ENCODE results near the gene CSNK1E.

CSNK1E gene

DNA sequence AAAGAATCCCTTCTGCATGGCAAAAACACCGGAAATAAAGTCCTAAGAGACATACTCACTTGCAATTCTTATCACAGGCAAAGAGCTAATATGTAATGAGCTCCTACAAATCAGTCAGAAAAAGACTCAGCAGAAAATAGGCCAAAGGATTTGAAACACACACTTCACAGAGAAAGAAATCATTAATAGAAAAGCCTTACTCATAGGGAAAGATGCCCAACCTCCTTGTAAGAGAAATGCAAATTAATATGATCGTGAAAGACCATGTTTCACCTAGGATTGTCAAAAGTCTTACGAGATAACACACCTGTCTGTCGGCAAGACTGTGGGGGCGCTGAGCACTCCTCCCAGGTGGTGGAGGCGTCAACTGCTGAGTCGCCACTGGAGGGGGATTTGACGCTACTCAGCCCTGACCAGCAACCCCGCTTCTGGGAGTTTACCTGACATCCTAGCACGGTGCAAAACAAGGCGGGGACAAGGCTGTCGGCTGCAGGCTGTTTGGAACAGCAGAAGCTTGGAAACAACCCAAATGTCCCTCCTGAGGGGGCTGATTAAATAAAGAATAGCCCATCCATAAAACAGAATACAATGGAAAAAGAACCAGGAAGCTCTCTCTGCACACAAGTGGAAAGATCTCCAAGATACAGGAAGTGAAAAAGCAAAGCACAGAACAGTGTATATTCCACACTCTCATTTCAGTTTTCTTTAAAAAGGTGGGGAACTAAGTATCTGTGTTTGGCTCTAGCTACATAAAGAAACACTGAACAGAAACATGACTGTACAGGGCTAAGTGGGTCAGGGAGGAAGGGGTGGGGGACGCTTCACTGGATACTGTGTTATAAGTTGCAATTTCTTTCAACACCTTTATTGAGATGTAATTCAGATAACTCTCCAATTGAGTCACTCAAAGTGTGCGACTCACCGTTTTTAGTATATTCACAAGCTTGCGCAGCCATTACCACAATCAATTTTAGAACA is 11.5 kb downstream of the CSNK1E start:
- no peak for DNase-seq

DNA sequence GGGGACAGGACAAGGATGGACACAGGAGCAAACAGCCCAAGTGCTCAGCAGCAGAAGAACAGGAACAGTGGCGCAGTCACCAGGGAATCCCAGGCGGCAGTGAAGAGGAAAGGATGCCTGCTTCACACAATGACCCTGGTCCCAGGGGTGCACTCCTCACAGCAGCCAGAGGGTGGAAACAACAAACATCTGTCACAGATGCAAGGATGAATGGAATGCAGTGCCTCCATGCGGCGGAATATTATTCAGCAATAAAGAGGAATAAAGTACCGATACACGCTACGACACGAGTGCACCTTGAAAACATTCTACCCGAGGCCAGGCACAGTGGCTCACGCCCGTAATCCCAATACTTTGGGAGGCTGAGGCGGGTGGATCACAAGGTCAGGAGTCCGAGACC is 12.7 kb downstream of the CSNK1E start:
- no peak for DNase-seq

DNA sequence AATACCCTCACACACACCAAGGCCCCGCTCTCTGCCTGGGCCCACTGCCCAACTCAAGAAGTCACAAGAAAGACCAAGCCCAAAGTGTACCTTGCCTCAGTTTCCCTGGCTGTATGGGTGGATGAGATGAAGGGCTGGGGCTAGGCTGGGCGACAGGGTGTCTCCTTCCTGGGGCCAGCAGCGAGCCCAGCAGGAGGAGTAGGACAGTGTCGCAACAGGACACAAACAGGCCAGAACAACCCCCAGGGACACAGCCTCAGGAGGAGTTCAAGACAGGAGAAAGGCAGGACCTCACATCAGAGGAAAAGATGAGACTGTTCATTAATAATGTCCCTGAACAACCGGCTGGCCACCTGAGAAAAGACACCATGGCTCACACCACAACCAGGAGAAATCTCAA is 13.3 kb downstream of the CSNK1E start:
- DNase-seq, result no peak

DNA sequence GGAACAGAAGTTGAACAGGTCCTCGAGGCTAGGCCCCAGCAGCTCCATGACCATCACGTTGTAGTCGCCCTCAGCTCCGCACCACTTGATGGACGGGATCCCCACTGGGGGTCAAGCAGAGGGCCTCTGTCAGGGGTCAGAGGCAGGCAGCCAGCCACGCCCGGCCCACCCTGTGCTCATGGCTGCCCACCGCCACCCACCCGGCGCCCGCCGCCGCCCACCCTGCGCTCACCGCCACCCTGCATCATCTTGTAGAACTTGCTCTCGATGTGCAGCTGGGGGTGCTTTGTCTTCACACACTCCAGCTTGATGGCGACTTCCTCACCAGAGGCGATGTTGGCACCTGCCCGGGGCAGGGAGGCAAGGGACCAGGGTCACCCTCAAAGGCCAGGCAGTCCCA is 14.3 kb downstream of the CSNK1E start:
- DNase-seq, result no peak

DNA sequence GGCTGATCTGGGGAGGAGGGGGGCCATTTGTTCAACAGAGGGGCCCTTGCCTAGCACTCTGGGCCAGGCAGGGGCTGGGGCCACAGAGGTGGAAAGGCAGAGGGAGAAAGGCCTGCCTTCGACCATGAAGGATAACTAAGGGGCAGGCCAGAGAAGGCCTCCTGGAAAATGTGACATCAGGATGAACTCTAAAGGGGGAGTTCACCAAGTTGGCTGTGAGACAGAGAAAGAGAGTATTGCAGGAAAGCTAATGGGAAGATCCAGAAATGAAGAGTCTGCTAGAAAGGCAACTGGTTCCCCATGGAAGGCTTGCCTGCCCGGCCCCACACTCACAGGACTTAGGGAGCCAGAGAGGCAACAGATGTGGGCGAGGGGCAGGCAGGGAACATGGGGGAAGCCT is 16.3 kb downstream of the CSNK1E start:
- DNase-seq, result no peak

DNA sequence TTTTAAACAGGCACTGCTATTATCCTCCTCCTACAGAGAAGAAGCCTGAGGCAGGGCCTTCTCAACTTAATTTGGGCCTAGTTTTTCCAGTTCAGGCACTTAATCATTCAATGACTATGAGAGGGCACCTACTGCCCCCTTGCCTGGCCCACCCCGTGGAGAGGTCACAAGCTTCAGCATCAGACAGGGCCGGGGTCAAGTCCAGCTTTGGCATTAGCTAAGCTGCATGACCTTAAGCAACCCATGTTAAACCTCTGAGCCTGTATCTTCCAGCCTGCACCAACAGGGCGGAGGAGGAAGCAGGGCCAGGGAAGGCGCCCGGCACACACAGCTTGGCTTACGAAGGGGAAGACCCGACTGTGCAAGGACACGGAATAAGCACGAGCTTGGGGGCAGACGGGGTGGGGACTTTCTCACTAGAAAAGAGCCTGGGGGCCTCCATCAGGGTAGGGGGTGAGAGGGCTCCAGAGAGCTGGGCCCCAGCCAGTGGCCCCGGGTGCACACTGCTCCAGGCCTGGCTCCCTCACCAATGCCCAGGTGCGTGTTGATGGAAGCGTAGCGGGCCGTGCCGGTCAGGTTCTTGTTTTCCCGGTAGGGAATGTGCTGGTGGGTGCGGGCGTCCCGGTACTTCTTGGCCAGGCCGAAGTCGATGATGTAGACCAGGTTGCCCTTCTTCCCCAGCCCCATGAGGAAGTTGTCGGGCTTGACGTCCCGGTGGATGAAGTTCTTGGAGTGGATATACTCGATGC is 16.9 kb downstream of the CSNK1E start:
- no peak for DNase-seq

DNA sequence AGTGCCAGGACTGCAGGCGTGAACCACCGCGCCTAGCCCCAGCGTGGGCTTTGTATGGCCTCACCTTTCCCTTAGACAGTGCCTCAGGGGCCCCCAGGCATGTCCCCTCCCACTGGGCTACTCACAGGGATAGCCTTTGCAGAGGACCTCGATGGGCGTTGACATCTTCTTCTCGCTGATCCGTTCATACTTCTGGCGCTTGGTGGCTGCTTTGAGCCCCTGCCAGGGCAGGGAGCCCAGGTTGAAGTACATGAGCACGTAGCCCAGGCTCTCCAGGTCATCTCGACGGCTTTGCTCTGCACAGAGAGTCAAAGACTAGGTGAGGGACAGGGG is 17.5 kb downstream of the CSNK1E start:
- no peak for DNase-seq

DNA sequence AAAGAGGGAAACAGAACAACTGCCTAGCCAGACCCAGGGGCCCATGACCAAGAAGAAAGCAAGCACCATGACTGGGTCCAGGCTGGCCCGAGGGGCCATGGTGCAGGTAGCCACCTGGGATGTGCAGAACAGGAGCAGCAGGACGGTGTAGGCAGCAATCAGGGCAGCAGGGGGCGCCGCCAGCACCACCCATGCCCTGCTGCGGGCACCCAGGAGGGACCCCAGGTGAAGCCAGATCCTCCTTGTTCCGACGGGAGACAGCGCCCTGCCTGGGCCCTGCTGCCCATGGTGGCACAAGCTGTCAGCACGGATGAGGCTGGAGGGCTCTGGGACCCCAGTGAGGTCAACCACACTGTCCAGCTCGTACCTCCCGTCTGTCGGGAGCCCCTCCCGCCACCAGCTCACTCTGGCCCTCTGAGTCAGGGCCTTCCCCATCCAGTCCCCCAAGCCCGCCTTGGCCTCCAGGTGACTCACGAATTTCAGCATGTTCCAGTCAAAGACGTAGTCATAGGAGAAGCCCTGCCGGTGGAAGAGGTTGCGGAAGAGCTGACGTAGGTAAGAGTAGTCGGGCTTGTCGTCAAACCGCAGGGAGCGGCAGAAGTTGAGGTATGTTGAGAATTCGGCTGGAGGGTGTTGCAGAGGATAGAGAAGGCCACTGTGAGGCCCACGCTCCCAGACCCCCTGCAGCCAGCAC is 18.8 kb downstream of the CSNK1E start:
- DNase-seq, result no peak

DNA sequence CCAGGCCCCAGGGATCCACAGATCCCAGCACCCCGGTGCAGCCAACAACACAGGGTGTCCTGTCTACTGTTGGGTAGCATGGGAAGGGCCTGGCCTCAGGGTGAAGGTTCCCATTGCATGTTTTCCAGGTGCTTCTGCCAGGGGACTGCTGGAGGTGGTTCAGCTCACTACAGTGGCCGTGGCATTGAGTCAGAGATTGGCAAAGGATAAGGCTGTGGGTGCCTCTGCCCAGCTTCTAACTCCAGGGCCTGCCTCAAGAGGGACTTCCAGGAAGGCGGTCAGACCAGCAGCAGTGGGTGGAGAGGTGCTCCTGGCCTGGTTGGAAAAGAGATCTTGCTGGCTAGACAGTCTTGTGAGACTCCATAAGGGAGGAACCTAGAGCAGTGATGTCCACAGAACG is 20.9 kb downstream of the CSNK1E start:
- DNase-seq, result no peak

DNA sequence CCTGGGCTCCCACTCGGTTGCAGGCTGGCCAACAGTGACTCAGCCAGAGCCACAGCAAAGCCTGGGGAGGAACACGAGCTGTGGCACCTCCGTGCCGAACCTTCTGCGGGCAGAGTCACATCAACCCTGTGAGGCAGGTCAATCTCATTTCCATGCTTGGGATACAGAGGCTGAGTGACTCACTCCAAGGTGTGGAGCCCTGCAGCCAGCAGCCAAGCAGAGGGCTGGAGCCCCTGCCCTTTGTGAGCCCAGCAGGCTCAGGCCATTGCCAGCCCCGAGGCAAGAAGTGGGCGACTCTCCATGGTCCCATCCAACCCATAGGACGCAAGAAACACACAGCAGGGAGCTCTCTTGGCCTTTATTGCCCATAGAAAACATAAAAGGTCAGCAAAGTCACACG is 21.4 kb downstream of the CSNK1E start:
- no peak for DNase-seq

DNA sequence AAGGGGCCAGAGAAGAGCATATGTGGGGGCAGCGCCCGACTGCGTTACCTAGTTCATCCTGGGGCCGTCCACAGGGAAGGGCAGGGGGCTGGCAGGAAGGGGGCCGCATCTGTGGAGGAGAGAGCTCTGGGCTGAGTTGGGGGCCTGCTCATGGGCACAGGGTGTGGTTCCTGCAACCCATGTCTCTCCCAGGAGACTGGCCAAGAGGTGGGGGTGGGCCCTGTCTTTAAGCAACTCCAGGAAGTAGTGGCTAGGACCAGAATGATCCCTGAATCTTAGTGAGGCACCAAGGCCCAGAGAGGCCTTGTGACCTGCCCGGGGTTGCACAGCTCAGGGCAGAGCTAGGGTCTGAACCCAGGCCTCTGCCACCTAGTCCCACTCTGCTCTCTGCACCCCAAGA is 21.9 kb downstream of the CSNK1E start:
- no peak for DNase-seq

DNA sequence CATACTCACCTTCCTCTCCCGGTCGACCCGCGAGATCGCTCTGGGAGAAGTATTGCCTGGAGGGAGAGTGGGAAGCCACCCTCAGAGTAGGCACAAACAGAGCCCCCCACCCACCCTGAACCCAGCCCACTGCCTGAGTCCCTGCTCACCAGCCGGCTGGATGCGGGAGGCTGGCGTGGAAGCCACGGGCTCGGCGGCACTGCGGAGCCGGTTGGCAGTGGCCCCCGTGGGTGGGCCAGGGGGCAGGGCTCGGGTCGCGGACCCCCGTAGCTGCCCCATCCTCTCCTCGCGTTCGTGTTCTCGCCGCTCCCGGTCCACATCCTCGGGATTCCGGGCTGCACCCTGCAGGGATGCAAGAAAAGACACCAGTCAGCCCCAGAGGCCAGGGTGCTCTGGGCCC is 23.0 kb downstream of the CSNK1E start:
- no peak for DNase-seq

DNA sequence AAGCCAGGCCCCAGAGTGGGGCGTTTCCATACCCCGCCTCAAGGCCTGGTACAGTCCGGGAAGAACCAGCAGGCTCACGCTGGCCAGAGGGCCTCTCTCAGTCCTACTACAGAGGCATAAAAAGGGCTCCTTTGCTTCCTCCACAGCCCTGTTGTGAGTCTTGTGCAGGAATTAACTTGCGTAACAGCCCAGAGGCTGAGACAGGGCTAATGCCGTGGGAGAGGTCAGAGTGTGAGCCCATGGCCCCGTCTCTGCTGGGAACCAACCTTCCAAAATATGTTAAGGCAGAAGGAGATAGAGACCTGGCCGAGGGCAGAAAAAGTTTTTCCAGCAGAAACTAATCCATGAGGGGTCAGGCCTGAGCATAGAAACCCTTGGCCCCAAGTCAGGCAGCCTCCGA is 24.5 kb downstream of the CSNK1E start:
- DNase-seq, result no peak

DNA sequence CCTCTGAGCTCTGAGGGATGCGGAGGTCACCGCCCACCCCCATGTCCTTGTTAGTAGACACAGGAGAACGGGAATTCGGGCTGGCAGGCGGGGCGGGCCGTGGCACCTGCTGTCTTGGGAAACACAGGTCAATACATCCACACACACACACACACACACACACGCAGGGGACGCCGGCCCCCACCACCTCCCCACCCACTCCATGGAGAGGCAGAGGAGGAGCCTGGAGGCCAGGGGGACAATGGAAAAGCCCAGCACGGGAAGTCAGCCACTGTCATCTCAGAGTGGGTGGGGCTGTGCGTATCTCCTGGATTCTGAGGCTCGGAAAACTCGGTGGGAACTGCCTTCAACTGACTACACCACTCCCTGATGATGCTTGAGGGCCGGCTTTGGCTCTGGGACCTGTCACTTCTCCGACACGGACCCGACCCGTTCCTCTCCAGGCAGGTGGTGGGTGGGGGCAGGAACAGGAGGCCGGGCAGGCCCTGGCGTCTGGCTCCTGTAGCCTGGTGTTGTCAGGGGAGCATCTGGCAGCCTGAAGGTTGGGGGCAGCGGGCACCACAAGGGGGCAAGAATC is 25.9 kb downstream of the CSNK1E start:
- DNase-seq, result no peak

DNA sequence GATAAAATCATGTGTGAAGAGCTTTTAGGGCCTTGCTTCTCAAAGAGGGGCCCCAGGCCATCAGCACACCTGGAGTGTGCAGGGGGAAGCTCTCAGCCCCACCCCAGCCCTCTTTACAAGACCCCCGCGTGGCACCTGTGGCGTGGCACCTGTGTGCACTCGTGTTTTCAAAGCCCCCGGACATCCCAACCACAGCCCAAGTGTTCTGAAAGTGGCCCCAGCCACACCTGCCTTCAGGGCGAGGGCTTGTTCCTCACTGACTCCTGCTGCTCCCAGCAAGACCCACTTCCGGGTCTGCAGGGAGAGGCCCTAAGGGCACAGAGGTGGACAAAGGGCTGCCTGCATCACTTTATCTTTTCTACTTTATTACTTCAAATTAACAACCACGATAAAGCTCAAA is 26.9 kb downstream of the CSNK1E start:
- no peak for DNase-seq

DNA sequence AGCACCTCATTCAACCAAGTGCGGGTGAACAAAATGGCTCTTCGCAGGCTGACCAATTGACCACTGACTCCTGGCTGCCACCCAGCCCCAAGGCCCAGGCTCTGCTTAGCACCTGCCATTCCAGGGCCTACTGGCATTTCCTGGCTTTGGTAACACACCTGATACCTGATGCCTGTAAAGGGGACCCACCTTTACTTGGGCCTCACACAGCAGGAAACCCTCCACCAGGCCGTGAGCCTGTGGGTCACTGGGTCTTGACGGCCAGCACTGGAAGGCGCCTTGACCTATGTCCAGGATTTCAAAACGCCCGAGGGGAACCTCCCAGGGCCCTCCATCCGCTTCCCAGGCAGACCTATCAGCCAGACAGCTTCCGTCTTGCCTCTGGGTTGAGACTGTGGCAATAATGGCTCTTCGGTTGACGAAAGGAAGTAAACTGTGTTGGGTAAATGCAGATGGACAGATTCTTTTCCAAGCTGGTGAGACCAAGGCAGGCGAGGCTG is 27.6 kb downstream of the CSNK1E start:
- DNase-seq, result no peak

DNA sequence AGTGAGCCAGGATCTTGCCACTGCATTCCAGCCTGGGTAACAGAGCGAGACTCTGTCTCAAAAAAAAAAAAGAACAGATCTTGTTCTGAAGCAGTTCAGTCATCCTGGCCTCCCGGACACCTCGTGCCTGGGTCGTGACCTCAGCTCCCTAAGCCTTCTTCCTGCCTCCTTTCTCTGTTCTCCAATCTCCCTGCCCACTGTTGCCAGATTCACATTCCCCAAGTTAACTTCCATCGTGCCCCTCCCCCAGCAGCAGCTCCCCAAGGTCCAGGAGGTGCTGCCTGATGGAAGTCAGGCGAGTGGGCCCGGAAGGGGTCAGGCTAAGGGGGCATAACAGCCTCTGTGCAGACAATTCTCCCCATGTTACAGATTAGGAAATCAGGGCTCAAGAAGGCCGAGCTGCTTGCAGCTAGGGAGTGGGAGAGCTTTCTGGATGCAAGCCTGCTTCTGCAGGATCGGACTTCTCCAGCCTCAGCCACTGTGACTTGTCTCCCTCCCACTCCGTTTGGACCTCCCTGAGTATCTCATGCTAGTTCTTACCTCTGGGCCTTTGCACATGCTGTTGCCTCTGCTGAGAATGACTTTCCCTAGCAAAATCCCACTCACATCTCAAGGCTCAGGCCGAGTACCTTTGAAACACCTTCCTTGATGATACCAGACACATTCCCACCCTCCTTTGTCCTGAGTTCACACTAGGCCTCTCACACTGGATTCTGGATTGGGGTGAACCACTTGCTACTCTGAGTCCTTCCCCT is 30.1 kb downstream of the CSNK1E start:
- DNase-seq, result no peak

DNA sequence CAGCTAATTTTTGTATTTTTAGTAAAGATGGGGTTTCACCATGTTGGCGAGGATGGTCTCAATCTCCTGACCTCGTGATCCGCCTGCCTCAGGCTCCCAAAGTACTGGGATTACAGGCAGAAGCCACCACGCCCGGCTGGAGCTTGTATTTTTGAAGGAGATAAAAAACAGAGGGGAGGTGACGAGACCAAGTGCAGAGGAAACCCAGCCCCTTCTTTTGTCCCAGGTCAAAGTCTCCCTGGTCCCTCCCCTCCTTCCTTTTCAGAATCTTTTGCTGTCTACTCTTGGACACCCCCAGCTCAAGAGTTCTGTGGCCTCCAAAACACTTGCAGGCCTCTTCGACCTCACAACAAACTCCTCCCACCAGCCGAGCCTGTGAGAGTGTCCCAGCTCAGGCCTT is 32.2 kb downstream of the CSNK1E start:
- no peak for DNase-seq

DNA sequence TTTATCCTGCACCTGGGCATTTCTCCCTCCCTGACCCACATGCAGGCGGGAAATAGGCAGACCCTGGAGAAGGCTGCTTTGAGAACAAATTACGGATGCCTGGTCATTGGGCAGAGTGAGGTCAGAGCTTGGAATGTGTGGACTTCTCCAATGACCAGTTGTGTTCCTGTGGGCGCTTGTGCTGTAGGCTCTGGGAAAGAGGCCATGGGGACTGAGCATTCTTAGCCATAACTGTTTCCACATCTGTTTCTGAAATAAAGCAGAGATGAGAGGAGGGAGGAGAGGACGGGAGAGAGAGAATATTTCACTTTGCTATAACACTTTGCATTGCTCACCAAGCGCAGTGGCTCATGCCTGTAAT is 33.2 kb downstream of the CSNK1E start:
- DNase-seq, result no peak

DNA sequence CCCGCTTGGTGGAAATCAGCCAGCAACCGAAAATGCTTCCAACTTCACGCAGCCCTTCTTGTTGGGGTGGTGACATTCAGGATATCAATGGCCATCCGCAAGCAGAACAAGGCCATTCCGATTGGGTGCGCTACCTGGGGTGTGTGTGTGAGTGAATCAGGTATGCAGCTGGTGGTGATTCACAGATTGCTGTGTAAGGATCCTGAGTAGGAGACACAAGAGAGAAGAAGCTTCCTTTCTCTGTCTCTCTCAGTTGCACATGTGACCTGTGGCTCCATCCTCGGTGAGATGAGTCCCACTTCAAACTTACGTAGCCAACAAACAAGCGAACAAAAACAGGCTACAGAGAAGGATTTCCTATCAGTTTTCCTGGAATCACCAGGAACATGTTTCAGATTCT is 34.8 kb downstream of the CSNK1E start:
- no peak for DNase-seq

DNA sequence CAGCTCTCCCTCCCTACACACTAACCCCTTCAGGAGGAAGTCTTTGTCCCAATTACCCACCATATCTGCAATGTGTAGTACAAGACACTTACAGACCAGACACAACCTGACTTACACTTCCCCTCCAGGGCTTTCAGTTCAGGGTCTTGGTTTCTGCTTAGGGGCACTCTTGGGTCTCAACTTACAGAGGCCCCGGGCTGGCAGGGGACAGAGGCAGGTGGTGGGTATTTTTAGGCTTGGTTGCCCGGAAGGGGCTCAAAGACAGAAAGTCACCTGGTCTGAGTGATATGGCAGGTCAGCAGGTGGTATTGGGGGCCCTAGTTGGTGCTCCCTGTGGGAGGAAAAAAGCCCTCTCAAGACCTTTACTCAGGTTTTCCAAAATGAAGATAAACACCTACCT is 41.1 kb downstream of the CSNK1E start:
- no peak for DNase-seq

DNA sequence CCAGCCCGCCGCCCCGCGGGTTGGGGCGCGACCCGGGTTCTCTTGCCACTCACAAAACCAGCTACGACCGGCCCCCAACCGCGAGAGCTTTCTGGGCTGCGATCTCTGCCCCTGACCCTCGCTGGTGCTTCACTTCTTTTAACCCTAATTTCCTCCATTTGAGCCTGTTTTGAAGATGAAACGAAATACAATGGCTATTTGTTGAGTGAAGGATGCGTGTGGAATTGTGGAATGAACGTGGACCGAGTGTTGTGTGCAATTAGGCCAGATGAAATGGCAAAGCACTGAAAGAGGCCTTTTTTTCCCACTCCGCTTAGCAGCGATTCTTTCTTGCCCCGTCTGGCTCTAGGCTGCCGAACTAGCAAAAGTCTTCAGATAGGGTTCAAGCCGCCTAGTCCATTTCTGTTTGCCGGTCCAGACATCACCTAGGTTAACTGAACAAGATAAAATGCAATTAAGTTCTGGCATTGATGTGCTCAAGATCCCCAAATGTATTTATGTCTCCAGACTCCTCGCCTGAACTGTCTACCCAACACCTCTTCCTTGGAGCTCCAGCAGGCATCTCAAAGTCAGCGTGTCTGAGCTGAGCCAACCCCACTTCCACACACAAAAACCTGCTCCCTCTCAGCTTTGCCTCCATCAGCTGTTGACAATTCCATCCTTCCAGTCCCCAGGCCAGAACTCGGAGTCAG is 44.0 kb downstream of the CSNK1E start:
- DNase-seq, result peak; percentile 86

Measured in midbrain (tissue), 1 donor.